ENCODE results near the gene IDS. TPM values are rescaled to one million over a fixed set of nuclear protein-coding genes. Genes with fewer than 3 reads are reported as not detected.
"Not testable (repeated sequence)": the region's sequence is repeated elsewhere in the genome, so short reads cannot be mapped to it uniquely, and the experiment has no call there.

The IDS gene
- total and polyA plus RNA-seq, 2 experiments from 2014 or later, result 47.7 to 79.5 TPM

GRCh38 chrX:149531599-149531998 is 26.5 kb upstream of the IDS start:
- Histone ChIP-seq H3K79me2 (ENCODE audit: insufficient read depth) (no peaks in the 10 kb centered on the region), H3K36me3 (ENCODE audit: low read depth) (no peaks in the 10 kb centered on the region), H3K27me3 (replicated peaks; ENCODE audit: insufficient read depth) (no peaks in the 10 kb centered on the region), H3K9me2 (ENCODE audit: insufficient read depth) (no peaks in the 10 kb centered on the region), H3K4me3 (no peak overlapping the region), H3K4me1 (ENCODE audit: insufficient read depth) (no peaks in the 10 kb centered on the region), H3F3A (ENCODE audit: insufficient read depth) (no peaks in the 10 kb centered on the region), H4K20me1 (ENCODE audit: insufficient read depth) (no peaks in the 10 kb centered on the region), H2AFZ (no peak overlapping the region), H3K9ac (no peak overlapping the region), H3K4me2 (ENCODE audit: unreplicated experiment) (no peak overlapping the region), H3K9me3 (ENCODE audit: low read depth) (no peaks in the 10 kb centered on the region), H3K27ac (no peak overlapping the region)
- no peak for DNase-seq
- WGBS, 2 experiments (ENCODE audit: low coverage in 1 of 2, low lambda C conversion rate in 2 of 2, missing lambda C conversion rate in 2 of 2), result 50% methylated on average over 2 of the region's 2 CpGs
- in situ Hi-C loops (cut with MboI), result no loop called here
- TF ChIP-seq EZH2phosphoT487 (IDR thresholded peaks at IDR 0.05; ENCODE audit: insufficient read depth, low read depth) (no peak), EZH2 (IDR thresholded peaks at IDR 0.05; ENCODE audit: insufficient read depth, poor library complexity, severe bottlenecking) (no peak)

- no peak for DNase-seq
- no peaks in the 10 kb centered on the region for H3K4me1 ChIP-seq (ENCODE audit: insufficient read depth)
- TF ChIP-seq EZH2phosphoT487 (IDR thresholded peaks at IDR 0.05; ENCODE audit: insufficient read depth, low read depth) (no peak), EZH2 (IDR thresholded peaks at IDR 0.05; ENCODE audit: insufficient read depth, poor library complexity, severe bottlenecking) (no peak)
- H3K9ac ChIP-seq, result no peak overlapping the region
- no peak overlapping the region for H3K27ac ChIP-seq
- H3K79me2 ChIP-seq (ENCODE audit: insufficient read depth), result no peaks in the 10 kb centered on the region
- H3K9me2 ChIP-seq (ENCODE audit: insufficient read depth), result no peaks in the 10 kb centered on the region
- H3K36me3 ChIP-seq (ENCODE audit: low read depth), result no peaks in the 10 kb centered on the region
- H3K9me3 ChIP-seq (ENCODE audit: low read depth), result no peaks in the 10 kb centered on the region
- no peaks in the 10 kb centered on the region for H3F3A ChIP-seq (ENCODE audit: insufficient read depth)
- in situ Hi-C loops (cut with MboI), result no loop called here
- H3K4me2 ChIP-seq (ENCODE audit: unreplicated experiment), result no peak overlapping the region
- no peaks in the 10 kb centered on the region for H4K20me1 ChIP-seq (ENCODE audit: insufficient read depth)
- no peak overlapping the region for H3K4me3 ChIP-seq
- no peak overlapping the region for H2AFZ ChIP-seq
- no peaks in the 10 kb centered on the region for H3K27me3 ChIP-seq (replicated peaks; ENCODE audit: insufficient read depth)
- WGBS, 2 experiments (ENCODE audit: low coverage in 1 of 2, low lambda C conversion rate in 2 of 2, missing lambda C conversion rate in 2 of 2), result 69% methylated on average over 1 of the region's 1 CpG; no CpG with 5 or more reads in 1 of the 2 experiments
Observed at GRCh38 chrX:149528381-149528780, 23.3 kb upstream of the IDS start.

GRCh38 chrX:149527705-149528104 is 22.6 kb upstream of the IDS start:
- no peaks in the 10 kb centered on the region for H3K4me1 ChIP-seq (ENCODE audit: insufficient read depth)
- peak; percentile 51 for DNase-seq
- no peaks in the 10 kb centered on the region for H3K27me3 ChIP-seq (replicated peaks; ENCODE audit: insufficient read depth)
- in situ Hi-C loops (cut with MboI), result no loop called here
- H3K36me3 ChIP-seq (ENCODE audit: low read depth), result no peaks in the 10 kb centered on the region
- TF ChIP-seq EZH2phosphoT487 (IDR thresholded peaks at IDR 0.05; ENCODE audit: insufficient read depth, low read depth), result no peak
- no peak for TF ChIP-seq EZH2 (IDR thresholded peaks at IDR 0.05; ENCODE audit: insufficient read depth, poor library complexity, severe bottlenecking)
- H3K9ac ChIP-seq, result no peak overlapping the region
- H3K79me2 ChIP-seq (ENCODE audit: insufficient read depth), result no peaks in the 10 kb centered on the region
- no peak overlapping the region for H3K4me2 ChIP-seq (ENCODE audit: unreplicated experiment)
- H2AFZ ChIP-seq, result no peak overlapping the region
- no peaks in the 10 kb centered on the region for H3K9me3 ChIP-seq (ENCODE audit: low read depth)
- H3K4me3 ChIP-seq, result no peak overlapping the region
- no peak overlapping the region for H3K27ac ChIP-seq
- 25 to 64% methylated on average over 1 of the region's 1 CpG for WGBS, 2 experiments (ENCODE audit: low coverage in 1 of 2, low lambda C conversion rate in 2 of 2, missing lambda C conversion rate in 2 of 2)
- H4K20me1 ChIP-seq (ENCODE audit: insufficient read depth), result no peaks in the 10 kb centered on the region
- no peaks in the 10 kb centered on the region for H3K9me2 ChIP-seq (ENCODE audit: insufficient read depth)
- H3F3A ChIP-seq (ENCODE audit: insufficient read depth), result no peaks in the 10 kb centered on the region

GRCh38 chrX:149526318-149527033 is 21.4 kb upstream of the IDS start:
- H3K4me2 ChIP-seq (ENCODE audit: unreplicated experiment); H3K27me3 ChIP-seq (replicated peaks; ENCODE audit: insufficient read depth); DNase-seq; H3K36me3 ChIP-seq (ENCODE audit: low read depth); H3K27ac ChIP-seq; H3K9ac ChIP-seq; in situ Hi-C loops (cut with MboI); H3K4me1 ChIP-seq (ENCODE audit: insufficient read depth); H3K9me2 ChIP-seq (ENCODE audit: insufficient read depth); H2AFZ ChIP-seq; H3F3A ChIP-seq (ENCODE audit: insufficient read depth); H3K9me3 ChIP-seq (ENCODE audit: low read depth); H3K79me2 ChIP-seq (ENCODE audit: insufficient read depth); H4K20me1 ChIP-seq (ENCODE audit: insufficient read depth); H3K4me3 ChIP-seq: not testable (repeated sequence)
- WGBS, 2 experiments (ENCODE audit: low coverage in 1 of 2, low lambda C conversion rate in 2 of 2, missing lambda C conversion rate in 2 of 2), result 88 to 100% methylated on average over 1 to 4 of the region's 13 CpGs

GRCh38 chrX:149525903-149526302 is 20.8 kb upstream of the IDS start:
- in situ Hi-C loops (cut with MboI); H3K79me2 ChIP-seq (ENCODE audit: insufficient read depth); H2AFZ ChIP-seq; H3F3A ChIP-seq (ENCODE audit: insufficient read depth); H3K27me3 ChIP-seq (replicated peaks; ENCODE audit: insufficient read depth); H3K9me2 ChIP-seq (ENCODE audit: insufficient read depth); H3K4me1 ChIP-seq (ENCODE audit: insufficient read depth); H3K9me3 ChIP-seq (ENCODE audit: low read depth); DNase-seq; H3K36me3 ChIP-seq (ENCODE audit: low read depth); H3K4me3 ChIP-seq; H4K20me1 ChIP-seq (ENCODE audit: insufficient read depth); H3K4me2 ChIP-seq (ENCODE audit: unreplicated experiment): not testable (repeated sequence)
- H3K9ac ChIP-seq, result peak overlapping the region; percentile 47; the same call in 1 of the 2 replicates
- 0 out of 2 replicates have a peak overlapping the region, but pooled peaks have one; percentile 27 for H3K27ac ChIP-seq
- WGBS, 2 experiments (ENCODE audit: low coverage in 1 of 2, low lambda C conversion rate in 2 of 2, missing lambda C conversion rate in 2 of 2), result 53 to 77% methylated on average over 3 to 5 of the region's 5 CpGs

GRCh38 chrX:149525389-149525788 is 20.3 kb upstream of the IDS start:
- H3K9me3 ChIP-seq (ENCODE audit: low read depth); in situ Hi-C loops (cut with MboI); H3K4me2 ChIP-seq (ENCODE audit: unreplicated experiment); H3K27me3 ChIP-seq (replicated peaks; ENCODE audit: insufficient read depth); H2AFZ ChIP-seq; H3K4me3 ChIP-seq; H3K79me2 ChIP-seq (ENCODE audit: insufficient read depth); H3K4me1 ChIP-seq (ENCODE audit: insufficient read depth); H3F3A ChIP-seq (ENCODE audit: insufficient read depth); H3K9me2 ChIP-seq (ENCODE audit: insufficient read depth); H3K36me3 ChIP-seq (ENCODE audit: low read depth); H4K20me1 ChIP-seq (ENCODE audit: insufficient read depth): not testable (repeated sequence)
- WGBS, 2 experiments (ENCODE audit: low coverage in 1 of 2, low lambda C conversion rate in 2 of 2, missing lambda C conversion rate in 2 of 2), result 0% methylated on average over 2 to 3 of the region's 10 CpGs
- peak; percentile 69 for DNase-seq
- H3K27ac ChIP-seq, result 0 out of 2 replicates have a peak overlapping the region, but pooled peaks have one; percentile 27
- H3K9ac ChIP-seq, result peak overlapping the region; percentile 47; the same call in 1 of the 2 replicates
